GM10266 (cell line): ENCODE measurements around the gene NKPD1.

Source experiments
- DNase-seq: peaks from one replicate; pipeline ENCODE4 v3.0.0; 2012; ENCODE audit errors: extremely low spot score
- TF ChIP-seq, protein P1 (sequence below): IDR thresholded peaks from 2 replicates; pipeline ENCODE4 v1.5.1; 2012; ENCODE audit warnings: mild to moderate bottlenecking, low read depth; ENCODE audit not compliant: control insufficient read depth, insufficient read depth; ENCODE audit errors: missing control alignments

Gene NKPD1

DNA sequence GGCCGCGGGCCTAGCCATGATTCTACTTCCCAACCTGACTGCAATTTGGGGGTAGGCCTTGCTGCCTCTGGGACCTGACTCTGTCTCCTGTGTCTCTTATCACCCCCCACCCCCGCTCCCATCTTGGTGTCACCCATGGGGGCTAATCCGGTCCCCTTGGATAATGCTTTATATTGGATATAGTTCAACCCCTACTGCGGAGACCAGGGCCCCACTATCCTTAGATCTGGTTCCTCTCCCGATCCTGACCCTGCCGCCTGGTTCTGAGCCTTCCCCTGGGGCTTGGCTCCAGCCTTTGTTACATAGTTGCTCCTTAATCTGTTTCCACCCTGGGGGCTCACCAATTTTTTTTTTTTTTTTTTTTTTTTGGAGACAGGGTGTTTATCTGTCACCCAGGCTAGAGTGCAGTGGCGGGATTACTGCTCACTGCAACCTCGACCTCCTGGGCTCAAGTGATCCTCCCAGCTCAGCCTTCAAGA lies 19.1 kb upstream of the NKPD1 start:
- no peak for DNase-seq
- TF ChIP-seq, protein P1, sequence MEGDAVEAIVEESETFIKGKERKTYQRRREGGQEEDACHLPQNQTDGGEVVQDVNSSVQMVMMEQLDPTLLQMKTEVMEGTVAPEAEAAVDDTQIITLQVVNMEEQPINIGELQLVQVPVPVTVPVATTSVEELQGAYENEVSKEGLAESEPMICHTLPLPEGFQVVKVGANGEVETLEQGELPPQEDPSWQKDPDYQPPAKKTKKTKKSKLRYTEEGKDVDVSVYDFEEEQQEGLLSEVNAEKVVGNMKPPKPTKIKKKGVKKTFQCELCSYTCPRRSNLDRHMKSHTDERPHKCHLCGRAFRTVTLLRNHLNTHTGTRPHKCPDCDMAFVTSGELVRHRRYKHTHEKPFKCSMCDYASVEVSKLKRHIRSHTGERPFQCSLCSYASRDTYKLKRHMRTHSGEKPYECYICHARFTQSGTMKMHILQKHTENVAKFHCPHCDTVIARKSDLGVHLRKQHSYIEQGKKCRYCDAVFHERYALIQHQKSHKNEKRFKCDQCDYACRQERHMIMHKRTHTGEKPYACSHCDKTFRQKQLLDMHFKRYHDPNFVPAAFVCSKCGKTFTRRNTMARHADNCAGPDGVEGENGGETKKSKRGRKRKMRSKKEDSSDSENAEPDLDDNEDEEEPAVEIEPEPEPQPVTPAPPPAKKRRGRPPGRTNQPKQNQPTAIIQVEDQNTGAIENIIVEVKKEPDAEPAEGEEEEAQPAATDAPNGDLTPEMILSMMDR: no peak

DNA sequence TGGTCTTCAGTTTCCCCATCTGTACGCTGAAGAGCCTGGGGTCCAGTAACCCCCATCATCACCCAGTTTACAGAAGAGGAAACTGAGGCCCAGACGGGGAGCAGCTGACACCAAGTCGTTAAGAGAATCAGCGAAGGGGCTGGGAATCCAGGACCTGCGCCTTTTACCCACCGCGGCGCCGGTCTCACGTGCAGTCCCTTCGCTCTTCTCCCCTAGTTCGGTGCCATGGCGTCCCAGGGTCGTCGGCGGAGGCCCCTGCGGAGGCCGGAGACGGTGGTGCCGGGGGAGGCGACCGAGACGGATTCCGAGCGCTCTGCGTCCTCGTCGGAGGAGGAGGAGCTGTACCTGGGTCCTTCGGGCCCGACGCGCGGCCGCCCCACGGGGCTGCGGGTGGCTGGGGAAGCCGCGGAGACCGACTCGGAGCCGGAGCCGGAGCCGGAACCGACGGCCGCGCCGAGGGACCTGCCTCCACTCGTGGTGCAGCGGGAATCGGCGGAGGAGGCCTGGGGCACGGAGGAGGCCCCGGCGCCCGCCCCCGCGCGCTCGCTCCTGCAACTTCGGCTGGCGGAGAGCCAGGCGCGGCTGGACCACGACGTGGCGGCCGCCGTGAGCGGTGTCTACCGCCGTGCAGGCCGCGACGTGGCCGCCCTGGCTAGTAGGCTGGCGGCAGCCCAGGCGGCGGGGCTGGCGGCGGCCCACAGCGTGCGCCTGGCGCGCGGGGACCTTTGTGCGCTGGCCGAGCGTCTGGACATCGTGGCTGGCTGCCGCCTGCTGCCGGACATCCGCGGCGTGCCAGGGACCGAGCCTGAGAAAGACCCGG lies 18.5 kb upstream of the NKPD1 start:
- TF ChIP-seq, protein P1: no peak
- DNase-seq: peak; percentile 47

DNA sequence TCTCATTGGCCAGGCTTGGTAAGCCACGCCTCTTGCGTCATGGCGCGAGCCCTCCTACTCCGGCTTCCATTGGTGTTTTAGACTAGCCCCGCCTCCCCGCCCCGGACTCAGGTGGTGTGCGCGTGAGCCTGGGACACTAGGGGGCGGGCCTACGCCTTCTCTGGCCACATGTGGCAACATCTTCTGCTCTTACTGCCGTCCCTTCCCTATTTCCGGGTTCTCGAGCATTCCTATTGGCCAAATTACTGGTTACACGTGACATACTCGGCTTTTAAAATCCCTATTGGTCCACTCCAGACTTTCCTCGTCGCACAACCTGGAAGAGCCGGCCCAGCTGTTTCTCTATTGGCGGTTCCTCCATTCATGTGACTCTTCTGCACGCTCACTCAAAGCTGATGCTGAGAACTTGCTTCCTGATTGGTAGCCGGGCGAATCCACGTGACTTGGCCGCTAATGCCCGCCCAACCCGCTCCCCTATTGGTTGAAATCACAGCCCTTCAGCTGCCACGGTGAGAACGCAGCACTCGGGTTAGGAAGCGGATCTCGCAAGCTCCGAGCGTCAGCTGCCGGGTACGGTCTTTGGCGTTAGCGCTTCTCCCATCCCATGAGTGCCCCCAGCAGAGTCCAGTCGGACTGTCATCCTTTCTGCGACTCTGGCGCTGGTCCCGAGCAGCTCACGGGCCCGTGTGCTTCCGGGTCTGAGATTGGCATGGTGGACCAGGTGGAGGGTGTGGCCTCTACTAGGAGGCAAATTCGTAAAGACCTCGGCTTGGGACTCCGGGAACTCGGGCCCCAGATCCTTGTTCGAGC lies 17.7 kb upstream of the NKPD1 start, which contains the start of gene BLOC1S3:
Gene BLOC1S3, plus strand, starts transcription at position 523 of the 810 bp plus-strand sequence. CDS start 513 bp downstream, outside the sequence.
- TF ChIP-seq, protein P1: peak; percentile 40
- peak; percentile 97 for DNase-seq

DNA sequence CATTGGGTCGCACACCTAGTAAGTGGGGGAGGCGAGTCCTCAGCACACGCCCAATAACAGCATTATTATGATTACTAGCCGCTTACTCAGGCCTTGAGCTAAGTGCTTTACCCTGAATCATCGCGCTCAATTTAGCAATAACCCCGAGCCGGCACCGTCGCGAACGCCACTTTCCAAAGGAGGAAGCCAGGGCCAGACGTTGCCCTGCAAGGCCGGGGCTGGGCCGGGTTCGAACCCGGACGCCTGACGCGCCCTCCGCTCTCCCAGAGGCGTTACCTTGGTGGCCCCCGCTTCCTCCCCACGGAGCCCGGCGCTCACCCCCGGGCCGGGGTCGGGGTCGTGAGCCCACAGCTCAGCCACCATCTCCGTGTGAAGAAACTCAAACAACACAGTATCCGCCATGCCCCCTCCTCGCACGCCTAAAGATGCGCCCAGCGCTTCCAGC lies 17.1 kb upstream of the NKPD1 start, which contains the start of gene TRAPPC6A:
Gene TRAPPC6A, minus strand, starts transcription at position 421 of the 445 bp plus-strand sequence. Its CDS starts 19 bp downstream, at position 402.
- DNase-seq: no peak
- TF ChIP-seq, protein P1: no peak

DNA sequence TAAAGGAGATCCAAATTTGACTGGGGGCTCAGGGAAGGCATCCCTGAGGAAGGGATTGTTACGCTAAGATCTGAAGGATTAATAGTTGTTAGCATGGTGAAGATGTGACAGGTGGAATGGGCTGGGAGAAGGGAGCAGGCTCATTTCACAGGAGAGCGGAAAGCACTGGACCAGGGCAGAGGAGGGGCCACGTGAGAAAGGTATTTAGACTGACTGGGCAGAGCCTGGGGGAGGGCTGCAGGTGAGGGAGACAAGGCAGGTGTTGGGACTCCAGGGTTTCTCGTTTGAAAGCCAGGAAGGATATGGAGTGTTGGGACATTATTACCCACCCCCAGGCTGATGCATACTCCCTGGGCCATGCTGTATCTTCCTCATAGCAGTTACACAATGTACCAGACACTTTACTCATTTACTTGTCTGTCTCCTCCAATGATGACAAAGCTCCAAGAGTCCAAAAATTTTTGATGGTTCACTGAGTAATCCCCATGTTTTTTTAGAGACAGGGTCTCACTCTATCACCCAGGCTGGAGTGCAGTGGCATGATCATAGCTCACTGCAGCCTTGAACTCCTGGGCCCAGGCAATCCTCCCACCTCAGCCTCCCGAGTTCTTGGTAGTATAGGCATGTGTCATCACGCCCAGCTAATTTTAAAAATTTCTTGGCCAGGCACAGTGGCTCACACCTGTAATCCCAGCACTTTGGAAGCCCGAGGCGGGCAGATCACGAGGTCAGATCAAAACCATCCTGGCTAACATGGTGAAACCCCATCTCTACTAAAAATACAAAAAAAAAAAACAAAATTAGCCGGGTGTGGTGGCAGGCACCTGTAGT lies 14.9 kb upstream of the NKPD1 start:
- TF ChIP-seq, protein P1: no peak
- no peak for DNase-seq

DNA sequence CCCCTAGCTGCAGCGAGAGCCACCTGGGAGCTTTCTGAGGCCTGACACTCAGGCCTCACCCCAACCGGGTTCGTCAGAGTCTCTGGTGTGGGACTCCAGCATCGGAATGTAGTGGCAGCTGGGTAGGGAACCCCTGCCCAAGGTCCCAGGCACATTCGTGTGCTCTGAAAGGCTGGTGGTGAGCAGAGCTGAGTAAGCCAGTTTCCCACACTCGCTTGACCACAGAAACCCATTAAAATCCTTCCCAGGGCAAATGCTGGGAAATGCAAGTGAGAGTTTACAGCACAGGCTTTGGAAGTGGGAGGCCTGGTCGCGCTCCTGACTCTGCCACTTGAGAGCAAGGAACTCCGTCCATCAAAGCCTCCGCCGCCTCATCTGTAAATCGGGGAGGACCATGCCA lies 13.0 kb upstream of the NKPD1 start:
- DNase-seq: no peak
- TF ChIP-seq, protein P1: no peak
